Stimulated activated memory B cell treated with anti-CD40 and anti-IgM and Interleukin-4, amounts not matched to agents 10 μg/mL and 1 μg/mL and 100 μg/mL, for 72 hours (primary cell): ENCODE results near the gene DPP10.

Source experiments
- ATAC-seq: fragments of 150-1000 bp; cut with Tn5 transposase; 2 replicates; pipeline ENCODE4 v1.10.0; 2021
- H3K27ac Mint-ChIP-seq: one replicate; pipeline ENCODE4 v1.8.0; 2022; ENCODE audit warnings: mild to moderate bottlenecking, mixed read lengths
- H3K27me3 Mint-ChIP-seq: one replicate; pipeline ENCODE4 v1.8.0; 2022; ENCODE audit warnings: mixed read lengths
- H3K36me3 Mint-ChIP-seq: one replicate; pipeline ENCODE4 v1.8.0; 2022; ENCODE audit warnings: mixed read lengths
- H3K4me1 Mint-ChIP-seq: one replicate; pipeline ENCODE4 v1.8.0; 2022; ENCODE audit warnings: mixed read lengths
- H3K4me3 Mint-ChIP-seq: one replicate; pipeline ENCODE4 v1.8.0; 2022; ENCODE audit warnings: mild to moderate bottlenecking, moderate library complexity, mixed read lengths
- H3K9me3 Mint-ChIP-seq: one replicate; pipeline ENCODE4 v1.8.0; 2022; ENCODE audit warnings: mixed read lengths

The DPP10 gene

DNA sequence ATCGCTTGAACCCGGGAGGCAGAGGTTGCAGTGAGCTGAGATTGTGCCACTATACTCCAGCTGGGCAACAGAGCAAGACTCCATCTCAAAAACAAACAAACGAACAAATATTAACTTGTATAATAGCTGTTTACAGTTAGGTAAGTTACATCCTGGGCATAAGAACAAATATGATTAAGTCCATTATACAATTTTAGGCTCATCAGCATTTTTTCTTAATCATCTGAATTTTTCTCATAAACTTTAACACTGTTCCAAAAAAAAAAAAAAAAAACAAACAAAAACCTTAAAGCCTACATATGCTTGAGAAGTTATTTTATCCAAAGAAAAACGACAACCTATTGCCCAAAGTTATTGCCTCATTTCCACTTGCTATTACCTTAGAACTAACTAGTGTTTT lies 1042.5 kb downstream of the DPP10 start:
- H3K4me3 Mint-ChIP-seq: no peak overlapping the region
- H3K36me3 Mint-ChIP-seq: no peaks in the 10 kb centered on the region
- no peaks in the 10 kb centered on the region for H3K4me1 Mint-ChIP-seq
- H3K9me3 Mint-ChIP-seq: peaks cover 3% of the 10 kb centered on the region
- no peak for ATAC-seq
- no peaks in the 10 kb centered on the region for H3K27me3 Mint-ChIP-seq
- no peak overlapping the region for H3K27ac Mint-ChIP-seq

- H3K27ac Mint-ChIP-seq: no peak overlapping the region
These were observed 1048.8 kb downstream of the DPP10 start for GRCh38 chr2:115491186-115491793.

GRCh38 chr2:115505331-115505730 lies 1062.9 kb downstream of the DPP10 start:
- no peaks in the 10 kb centered on the region for H3K27me3 Mint-ChIP-seq
- no peaks in the 10 kb centered on the region for H3K36me3 Mint-ChIP-seq
- ATAC-seq: no peak

More at GRCh38 chr2:115491186-115491793, 1048.8 kb downstream of the DPP10 start:
- Mint-ChIP-seq H3K27me3 (no peaks in the 10 kb centered on the region), H3K9me3 (peaks cover 3% of the 10 kb centered on the region), H3K36me3 (no peaks in the 10 kb centered on the region), H3K4me3 (no peak overlapping the region), H3K4me1 (no peaks in the 10 kb centered on the region)
- no peak for ATAC-seq

DNA sequence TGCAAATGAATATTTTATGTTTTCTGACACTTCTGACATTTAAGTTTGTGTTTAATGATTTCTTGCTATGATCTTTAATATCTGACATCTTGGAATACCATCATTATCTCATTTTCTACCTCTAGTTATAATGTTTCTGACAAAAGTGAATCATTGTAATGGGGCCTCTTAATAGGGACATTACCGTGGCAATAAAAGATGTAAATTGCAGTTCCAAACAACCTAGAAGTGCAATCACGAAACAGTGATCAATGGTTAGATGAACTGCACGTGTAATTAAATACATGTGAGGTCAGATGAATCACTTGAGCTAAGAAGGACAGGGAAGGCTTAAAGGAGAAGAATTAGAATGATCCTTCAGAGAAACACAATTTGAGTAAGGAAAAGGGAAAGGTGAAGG lies 1078.3 kb downstream of the DPP10 start:
- Mint-ChIP-seq H3K27ac (no peak overlapping the region), H3K4me1 (no peaks in the 10 kb centered on the region), H3K4me3 (no peak overlapping the region), H3K36me3 (no peaks in the 10 kb centered on the region), H3K9me3 (peaks cover 11% of the 10 kb centered on the region), H3K27me3 (no peaks in the 10 kb centered on the region)
- ATAC-seq: no peak

More at GRCh38 chr2:115505331-115505730, 1062.9 kb downstream of the DPP10 start:
- Mint-ChIP-seq H3K4me3 (no peak overlapping the region), H3K4me1 (no peaks in the 10 kb centered on the region), H3K9me3 (peaks cover 3% of the 10 kb centered on the region), H3K27ac (no peak overlapping the region)

GRCh38 chr2:115524452-115524851 lies 1082.0 kb downstream of the DPP10 start:
- Mint-ChIP-seq H3K27ac (no peak overlapping the region), H3K4me1 (no peaks in the 10 kb centered on the region), H3K36me3 (no peaks in the 10 kb centered on the region), H3K4me3 (no peak overlapping the region), H3K9me3 (peaks cover 9% of the 10 kb centered on the region), H3K27me3 (no peaks in the 10 kb centered on the region)
- no peak for ATAC-seq

GRCh38 chr2:115529627-115530026 lies 1087.2 kb downstream of the DPP10 start:
- Mint-ChIP-seq H3K27me3 (no peaks in the 10 kb centered on the region), H3K4me1 (no peaks in the 10 kb centered on the region), H3K36me3 (no peaks in the 10 kb centered on the region), H3K4me3 (no peak overlapping the region), H3K27ac (no peak overlapping the region), H3K9me3 (peaks cover 2% of the 10 kb centered on the region)
- ATAC-seq: no peak

DNA sequence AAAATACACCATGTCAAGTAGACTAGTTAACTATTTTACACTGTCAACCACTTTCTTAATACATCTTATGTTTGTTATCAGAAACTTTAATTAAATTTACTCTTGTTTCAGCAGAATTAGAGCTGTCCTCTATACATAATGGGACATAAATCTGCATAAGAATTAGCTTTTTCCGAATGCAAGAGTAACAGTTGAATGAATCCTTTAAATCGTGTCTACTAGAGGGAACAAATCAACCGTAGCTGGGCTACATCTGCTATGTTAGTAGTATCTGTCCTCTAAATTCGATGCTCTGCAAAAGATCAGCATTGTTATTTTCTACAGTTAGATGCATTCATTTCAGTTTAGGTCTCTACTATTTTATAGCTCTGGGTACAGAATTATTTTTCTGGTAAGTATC lies 1090.6 kb downstream of the DPP10 start:
- Mint-ChIP-seq H3K9me3 (peaks cover 2% of the 10 kb centered on the region), H3K36me3 (no peaks in the 10 kb centered on the region)
- no peak for ATAC-seq

DNA sequence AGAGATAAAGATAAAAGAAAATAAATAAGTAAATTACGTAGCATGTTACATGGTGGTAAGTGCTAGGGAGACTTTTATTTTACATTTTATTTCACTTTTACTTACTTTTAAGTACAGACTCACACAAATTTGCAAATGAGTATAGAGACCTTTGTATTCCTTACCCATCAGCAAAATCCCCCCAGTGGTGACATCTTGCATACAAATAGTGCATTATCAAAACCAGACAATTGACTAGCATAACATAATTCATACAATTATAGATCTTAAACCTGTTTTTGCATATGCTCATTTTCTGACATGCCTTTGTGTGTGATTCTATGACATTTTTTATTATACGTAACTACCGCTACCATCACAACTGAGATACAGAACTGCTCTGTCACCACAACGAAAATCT lies 1099.4 kb downstream of the DPP10 start:
- H3K36me3 Mint-ChIP-seq: no peaks in the 10 kb centered on the region
- H3K27ac Mint-ChIP-seq: no peak overlapping the region
- no peak overlapping the region for H3K4me3 Mint-ChIP-seq
- no peaks in the 10 kb centered on the region for H3K4me1 Mint-ChIP-seq
- peaks cover 5% of the 10 kb centered on the region for H3K9me3 Mint-ChIP-seq
- no peaks in the 10 kb centered on the region for H3K27me3 Mint-ChIP-seq
- no peak for ATAC-seq

More for the DNA sequence above, 1090.6 kb downstream of the DPP10 start:
- H3K4me1 Mint-ChIP-seq: no peaks in the 10 kb centered on the region
- H3K27me3 Mint-ChIP-seq: no peaks in the 10 kb centered on the region
- H3K4me3 Mint-ChIP-seq: no peak overlapping the region
- no peak overlapping the region for H3K27ac Mint-ChIP-seq

DNA sequence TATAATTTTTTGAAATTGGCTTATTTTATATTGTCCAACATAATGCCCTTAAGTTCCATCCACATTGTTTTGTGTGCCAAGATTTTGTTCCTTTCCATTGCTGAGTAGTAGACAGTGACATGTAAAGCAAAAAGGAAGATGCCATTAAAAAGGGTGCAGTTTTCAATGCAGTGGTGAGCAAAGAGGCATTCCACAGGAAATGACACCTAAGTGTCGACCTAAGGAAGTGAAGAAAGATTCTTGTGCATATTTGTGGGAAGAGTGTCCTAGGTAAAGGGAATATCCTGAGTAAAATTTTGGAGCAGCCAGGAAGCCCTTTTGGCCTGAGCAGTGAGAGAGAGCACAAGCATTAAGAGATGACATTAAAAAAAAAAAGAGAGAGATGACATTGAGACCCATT lies 1099.9 kb downstream of the DPP10 start:
- no peak overlapping the region for H3K27ac Mint-ChIP-seq
- no peak overlapping the region for H3K4me3 Mint-ChIP-seq
- H3K27me3 Mint-ChIP-seq: no peaks in the 10 kb centered on the region
- H3K4me1 Mint-ChIP-seq: no peaks in the 10 kb centered on the region
- no peaks in the 10 kb centered on the region for H3K36me3 Mint-ChIP-seq
- peaks cover 5% of the 10 kb centered on the region for H3K9me3 Mint-ChIP-seq
- no peak for ATAC-seq

- no peaks in the 10 kb centered on the region for H3K4me1 Mint-ChIP-seq
- no peaks in the 10 kb centered on the region for H3K36me3 Mint-ChIP-seq
- H3K4me3 Mint-ChIP-seq: no peak overlapping the region
- H3K27me3 Mint-ChIP-seq: no peaks in the 10 kb centered on the region
- H3K9me3 Mint-ChIP-seq: peaks cover 5% of the 10 kb centered on the region
- ATAC-seq: no peak
- no peak overlapping the region for H3K27ac Mint-ChIP-seq
These were observed 1100.6 kb downstream of the DPP10 start for GRCh38 chr2:115543024-115543423.

GRCh38 chr2:115543461-115543860 lies 1101.0 kb downstream of the DPP10 start:
- ATAC-seq: no peak
- Mint-ChIP-seq H3K9me3 (peaks cover 5% of the 10 kb centered on the region), H3K27ac (no peak overlapping the region), H3K27me3 (no peaks in the 10 kb centered on the region), H3K4me1 (no peaks in the 10 kb centered on the region), H3K36me3 (no peaks in the 10 kb centered on the region), H3K4me3 (no peak overlapping the region)

DNA sequence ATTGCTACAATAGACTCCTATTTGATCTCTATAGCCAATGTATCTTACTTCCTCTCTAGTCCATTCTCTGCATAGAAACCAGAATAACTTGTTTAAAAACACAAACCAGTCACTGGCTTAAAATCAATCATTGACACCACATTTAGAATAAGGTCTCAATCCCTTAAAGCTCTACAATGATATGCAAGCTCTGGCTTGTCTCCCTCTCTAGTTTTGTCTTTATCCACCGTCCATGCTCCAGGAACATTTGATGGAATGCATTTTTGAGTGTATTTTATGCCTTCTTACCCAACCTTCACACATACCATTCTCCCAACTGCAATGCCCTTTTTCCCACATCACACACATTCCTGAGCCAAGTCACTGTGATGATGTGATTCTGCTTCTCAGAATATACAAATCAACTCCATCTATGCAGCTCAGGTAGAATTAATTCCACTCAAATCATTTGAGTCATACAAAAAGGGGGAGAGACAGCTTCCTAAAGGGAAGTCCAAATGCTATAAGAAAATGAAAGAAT lies 1107.2 kb downstream of the DPP10 start:
- peaks cover 10% of the 10 kb centered on the region for H3K9me3 Mint-ChIP-seq
- no peaks in the 10 kb centered on the region for H3K27me3 Mint-ChIP-seq
- H3K27ac Mint-ChIP-seq: no peak overlapping the region

GRCh38 chr2:115552726-115553125 lies 1110.3 kb downstream of the DPP10 start:
- peaks cover 10% of the 10 kb centered on the region for H3K9me3 Mint-ChIP-seq
- no peaks in the 10 kb centered on the region for H3K36me3 Mint-ChIP-seq
- no peaks in the 10 kb centered on the region for H3K4me1 Mint-ChIP-seq
- H3K27me3 Mint-ChIP-seq: no peaks in the 10 kb centered on the region
- H3K27ac Mint-ChIP-seq: no peak overlapping the region
- no peak for ATAC-seq
- H3K4me3 Mint-ChIP-seq: no peak overlapping the region

More for the DNA sequence above, 1107.2 kb downstream of the DPP10 start:
- Mint-ChIP-seq H3K4me3 (no peak overlapping the region), H3K4me1 (no peaks in the 10 kb centered on the region), H3K36me3 (no peaks in the 10 kb centered on the region)
- no peak for ATAC-seq

GRCh38 chr2:115554153-115554552 lies 1111.7 kb downstream of the DPP10 start:
- Mint-ChIP-seq H3K4me1 (no peaks in the 10 kb centered on the region), H3K36me3 (no peaks in the 10 kb centered on the region), H3K4me3 (no peak overlapping the region), H3K9me3 (peaks cover 6% of the 10 kb centered on the region), H3K27me3 (no peaks in the 10 kb centered on the region), H3K27ac (no peak overlapping the region)
- ATAC-seq: no peak

- H3K4me1 Mint-ChIP-seq: no peaks in the 10 kb centered on the region
- no peaks in the 10 kb centered on the region for H3K36me3 Mint-ChIP-seq
- no peak for ATAC-seq
- H3K4me3 Mint-ChIP-seq: no peak overlapping the region
- no peak overlapping the region for H3K27ac Mint-ChIP-seq
- H3K9me3 Mint-ChIP-seq: peaks cover 3% of the 10 kb centered on the region
- no peaks in the 10 kb centered on the region for H3K27me3 Mint-ChIP-seq
These were observed 1116.3 kb downstream of the DPP10 start for GRCh38 chr2:115558725-115559124.

DNA sequence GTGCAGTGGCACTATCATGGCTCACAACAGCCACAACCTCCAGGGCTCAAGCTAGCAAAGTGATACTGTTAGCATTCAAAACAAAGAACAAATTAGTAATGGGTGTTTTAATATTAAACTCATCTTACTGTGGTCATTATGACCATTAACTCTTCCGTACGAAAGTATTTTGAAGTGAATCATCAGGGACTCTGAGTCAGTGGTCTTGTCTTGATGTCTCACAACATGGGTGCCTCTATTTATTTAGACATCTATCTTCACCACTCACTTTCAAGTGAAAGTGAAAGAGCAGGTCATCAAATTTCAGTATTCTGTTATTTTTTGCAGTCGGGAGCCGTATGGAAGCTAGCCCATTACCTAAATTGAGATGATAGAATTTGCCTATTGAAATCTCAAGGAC lies 1118.2 kb downstream of the DPP10 start:
- H3K4me3 Mint-ChIP-seq: no peak overlapping the region
- no peak overlapping the region for H3K27ac Mint-ChIP-seq
- no peaks in the 10 kb centered on the region for H3K4me1 Mint-ChIP-seq
- H3K36me3 Mint-ChIP-seq: no peaks in the 10 kb centered on the region
- no peak for ATAC-seq
- H3K27me3 Mint-ChIP-seq: no peaks in the 10 kb centered on the region
- peaks cover 3% of the 10 kb centered on the region for H3K9me3 Mint-ChIP-seq
